SK-N-SH (cell line): Measurements from ENCODE around the gene PRXL2B. TPM values are rescaled to one million over a fixed set of nuclear protein-coding genes. Genes with fewer than 3 reads are reported as not detected.

Source experiments
- CTCF ChIA-PET: fragments of 300-600, 350-600 bp; formaldehyde crosslinking; extraction: SDS; loops from one replicate; lab custom pipeline; 2021; lab: Yijun Ruan, JAX
- POLR2A ChIA-PET: fragments of 350-600 bp; sonication (Branson Sonifier 250); formaldehyde crosslinking; extraction: SDS; loops from one replicate; lab custom pipeline; 2020; ENCODE audit warnings: antibody characterized with exemption, inconsistent platforms; lab: Yijun Ruan, JAX
- DNase-seq: peaks from one replicate; pipeline ENCODE4 v3.0.0; 2012
- H2AFZ ChIP-seq: fragments of 200-600 bp; sonication (generic); 2 replicates; pipeline ENCODE4 v1.8.1; 2016; ENCODE audit warnings: antibody characterized with exemption, mild to moderate bottlenecking, low read depth
- H3F3A ChIP-seq: fragments of 200-600 bp; sonication (generic); replicated peaks from 2 replicates; pipeline ENCODE3; 2016; ENCODE audit warnings: antibody characterized with exemption, mild to moderate bottlenecking; ENCODE audit not compliant: insufficient read depth
- H3K27ac ChIP-seq, 2 experiments: fragments of 200-500 bp in 1 of 2; fragments of 200-600 bp in 1 of 2; sonication (Bioruptor generic) in 1 of 2; sonication (generic), shearing (Covaris generic) in 1 of 2; 2 replicates each; pipeline versions ENCODE4 v1.5.1 to v1.6.1; 2014 to 2016; ENCODE audit warnings: low read depth in 2 of 2, inconsistent platforms in 1 of 2, low read length in 1 of 2, mild to moderate bottlenecking in 1 of 2, mixed read lengths in 1 of 2
- H3K27me3 ChIP-seq: fragments of 200-600 bp; sonication (generic), shearing (Covaris generic); 2 replicates; pipeline ENCODE4 v1.6.1; 2016; ENCODE audit warnings: mixed run types; ENCODE audit not compliant: insufficient read depth
- H3K36me3 ChIP-seq, 2 experiments: fragments of 200-500 bp in 1 of 2; fragments of 200-600 bp in 1 of 2; sonication (Bioruptor generic) in 1 of 2; sonication (generic) in 1 of 2; replicated peaks in 1 of 2; 2 replicates each; pipeline versions ENCODE3 to v1.5.1; 2014 to 2016; ENCODE audit warnings: low read length in 1 of 2, mild to moderate bottlenecking in 1 of 2; ENCODE audit not compliant: insufficient read depth in 2 of 2, control insufficient read depth in 1 of 2
- H3K4me1 ChIP-seq, 2 experiments: fragments of 200-500 bp in 1 of 2; fragments of 200-600 bp in 1 of 2; sonication (Bioruptor generic) in 1 of 2; sonication (generic), shearing (Covaris generic) in 1 of 2; 2 replicates each; pipeline versions ENCODE4 v1.5.1 to v1.6.1; 2014 to 2016; ENCODE audit warnings: low read depth in 1 of 2, low read length in 1 of 2, mixed run types in 1 of 2; ENCODE audit not compliant: insufficient read depth in 2 of 2, control insufficient read depth in 1 of 2
- H3K4me2 ChIP-seq: fragments of 200-600 bp; sonication (generic), shearing (Covaris generic); 2 replicates; pipeline ENCODE4 v1.6.1; 2017; ENCODE audit warnings: mixed run types
- H3K4me3 ChIP-seq, 2 experiments: fragments of 200-500 bp in 1 of 2; fragments of 200-600 bp in 1 of 2; sonication (Bioruptor generic) in 1 of 2; sonication (generic), shearing (Covaris generic) in 1 of 2; 2 replicates each; pipeline versions ENCODE4 v1.5.1 to v1.8.1; 2014 to 2016; ENCODE audit warnings: low read depth in 2 of 2, inconsistent platforms in 1 of 2, low read length in 1 of 2, mild to moderate bottlenecking in 1 of 2, mixed read lengths in 1 of 2, moderate library complexity in 1 of 2
- H3K79me2 ChIP-seq: fragments of 200-600 bp; sonication (generic); 2 replicates; pipeline ENCODE4 v1.8.1; 2017; ENCODE audit warnings: mild to moderate bottlenecking; ENCODE audit not compliant: insufficient read depth
- H3K9ac ChIP-seq: fragments of 200-600 bp; sonication (generic); 2 replicates; pipeline ENCODE4 v1.6.1; 2017; ENCODE audit warnings: mixed run types
- H3K9me2 ChIP-seq: fragments of 200-600 bp; sonication (generic); 2 replicates; pipeline ENCODE4 v1.6.1; 2017; ENCODE audit warnings: mixed run types
- H3K9me3 ChIP-seq: fragments of 200-600 bp; sonication (generic); 2 replicates; pipeline ENCODE4 v1.6.1; 2017; ENCODE audit warnings: mixed run types, mild to moderate bottlenecking, moderate library complexity
- H4K20me1 ChIP-seq: fragments of 200-600 bp; sonication (generic); 2 replicates; pipeline ENCODE4 v1.6.1; 2017; ENCODE audit warnings: mild to moderate bottlenecking, mixed run types; ENCODE audit not compliant: insufficient read depth
- CTCF ChIP-seq: fragments of 200-600 bp; sonication (generic); IDR thresholded peaks from 2 replicates; pipeline ENCODE4 v1.6.1; 2017; ENCODE audit warnings: antibody characterized with exemption, mild to moderate bottlenecking, moderate library complexity
- EP300 ChIP-seq, 2 experiments: IDR thresholded peaks; 2 replicates each; pipeline versions ENCODE4 v1.4.0 to v1.6.1; 2012; ENCODE audit warnings: borderline replicate concordance in 1 of 2, low read depth in 1 of 2, low read length in 1 of 2
- FOXJ3 ChIP-seq: sonication (generic); formaldehyde crosslinking; IDR thresholded peaks from 2 replicates; pipeline ENCODE4 v1.5.1; 2020; ENCODE audit warnings: mild to moderate bottlenecking, missing genetic modification reagents
- GATA2 ChIP-seq: sonication (generic); formaldehyde crosslinking; IDR thresholded peaks from 2 replicates; pipeline ENCODE4 v1.5.0; 2020; ENCODE audit warnings: mild to moderate bottlenecking, missing genetic modification reagents
- IRF3 ChIP-seq: fragments of 150-350 bp; IDR thresholded peaks from 2 replicates; pipeline ENCODE4 v1.6.1; 2016; ENCODE audit warnings: mild to moderate bottlenecking, low read depth, low read length
- JUND ChIP-seq: IDR thresholded peaks from 2 replicates; pipeline ENCODE4 v1.4.0; 2012
- MAX ChIP-seq: IDR thresholded peaks from 2 replicates; pipeline ENCODE4 v1.4.0; 2012; ENCODE audit warnings: low read depth
- MXI1 ChIP-seq: IDR thresholded peaks from 2 replicates; pipeline ENCODE4 v1.6.1; 2012; ENCODE audit warnings: mild to moderate bottlenecking, low read depth, low read length, improper control_type of control experiment
- NFIC ChIP-seq: IDR thresholded peaks from 2 replicates; pipeline ENCODE4 v1.4.0; 2012; ENCODE audit warnings: borderline replicate concordance
- PBX3 ChIP-seq: IDR thresholded peaks from 2 replicates; pipeline ENCODE4; 2012
- POLR2AphosphoS5 ChIP-seq: IDR thresholded peaks from 2 replicates; pipeline ENCODE4 v1.6.1; 2012; ENCODE audit warnings: low read depth, low read length
- TCF12 ChIP-seq: IDR thresholded peaks from 2 replicates; pipeline ENCODE4 v1.4.0; 2012
- USF2 ChIP-seq: fragments of 150-350 bp; IDR thresholded peaks from 2 replicates; pipeline ENCODE4 v1.6.1; 2017; ENCODE audit warnings: antibody characterized with exemption, low read length, low read depth, borderline replicate concordance
- WGBS: methylation state at CpG from one replicate; pipeline ENCODE4 v1.1.6; 2017; ENCODE audit warnings: low lambda C conversion rate; 5-methylcytosine and 5-hydroxymethylcytosine counted together
- polyA plus RNA-seq, 3 experiments: library from polyadenylated mRNA; depleted of rRNA; stranded (reverse); fragments of >200 nt; gene quantifications; 2 replicates each; pipeline ENCODE4 v1.2.3, GENCODE V29; 2012

The PRXL2B gene
- polyA plus RNA-seq, 1 of the 3 experiments (the other 2 are of a cell fraction) = 33.7 TPM

GRCh38 chr1:2623571-2624337 lies 37.2 kb downstream of the PRXL2B start:
- ChIA-PET POLR2A (no interaction called here), CTCF (interaction anchor here (1.3 kb wide), 2 partner anchors 13 to 66 kb away, joined by 3 to 4 read pairs; no protein-coding TSS in a partner anchor)
- 39% methylated on average over 10 of the region's 12 CpGs for WGBS
- no peak overlapping the region for H2AFZ ChIP-seq
- no peaks in the 10 kb centered on the region for H3K9me3 ChIP-seq
- no peaks in the 10 kb centered on the region for H3K4me1 ChIP-seq
- DNase-seq = no peak
- H3F3A ChIP-seq = no peaks in the 10 kb centered on the region
- no peaks in the 10 kb centered on the region for H4K20me1 ChIP-seq
- no peaks in the 10 kb centered on the region for H3K36me3 ChIP-seq
- H3K9ac ChIP-seq = no peak overlapping the region
- no peak overlapping the region for H3K4me3 ChIP-seq
- H3K9me2 ChIP-seq = no peaks in the 10 kb centered on the region
- H3K27ac ChIP-seq = no peak overlapping the region
- H3K79me2 ChIP-seq = no peaks in the 10 kb centered on the region
- TF ChIP-seq PBX3 (no peak), CTCF (no peak), NFIC (no peak), MXI1 (no peak), TCF12 (no peak), FOXJ3 (CRISPR knock-in tag) (no peak), MAX (no peak), IRF3 (no peak), JUND (no peak), GATA2 (CRISPR knock-in tag) (no peak), EP300 (IDR thresholded peaks at IDR 0.05; ENCODE audit: borderline replicate concordance in 1 of 2, low read depth in 1 of 2, low read length in 1 of 2) (no peak), POLR2AphosphoS5 (no peak), USF2 (no peak)
- H3K4me2 ChIP-seq = no peak overlapping the region
- peaks cover 8% of the 10 kb centered on the region; the same call in 1 of the 2 replicates for H3K27me3 ChIP-seq
